Measurements from ENCODE around the gene TCF7L1. TPM values are rescaled to one million over a fixed set of nuclear protein-coding genes. Genes with fewer than 3 reads are reported as not detected.
"Not testable (repeated sequence)": the region's sequence is repeated elsewhere in the genome, so short reads cannot be mapped to it uniquely, and the experiment has no call there.

TCF7L1 gene
- total and polyA plus RNA-seq, 9 of the 15 experiments (the other 6 are each of a cell fraction or from before 2014, with no cell fraction given), result 0.03 to 0.11 (median 0.07) TPM; not detected in 5

DNA sequence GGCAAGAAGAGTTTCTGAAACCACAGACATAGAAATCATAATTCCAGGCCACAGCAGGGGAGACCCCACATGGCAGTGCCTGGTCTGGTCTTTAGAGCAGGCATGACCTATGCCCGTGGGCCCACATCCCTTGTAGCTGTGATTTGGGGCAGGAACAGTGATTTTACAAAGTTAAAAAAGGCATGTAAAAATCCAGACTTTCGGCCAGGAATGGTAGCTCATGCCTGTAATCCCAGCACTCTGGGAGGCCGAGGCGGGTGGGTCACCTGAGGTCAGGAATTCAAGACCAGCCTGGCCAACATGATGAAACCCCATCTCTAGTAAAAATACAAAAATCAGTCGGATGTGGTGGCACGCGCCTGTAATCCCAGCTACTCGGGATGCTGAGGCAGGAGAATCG, 78.4 kb downstream of the TCF7L1 start:
- in situ Hi-C loops (cut with MboI); CTCF ChIA-PET (ENCODE audit: low intra/inter-chr PET ratio); H3K9me3 ChIP-seq (replicated peaks; ENCODE audit: control insufficient read depth, insufficient read depth, low read depth, low read length): not testable (repeated sequence)

DNA sequence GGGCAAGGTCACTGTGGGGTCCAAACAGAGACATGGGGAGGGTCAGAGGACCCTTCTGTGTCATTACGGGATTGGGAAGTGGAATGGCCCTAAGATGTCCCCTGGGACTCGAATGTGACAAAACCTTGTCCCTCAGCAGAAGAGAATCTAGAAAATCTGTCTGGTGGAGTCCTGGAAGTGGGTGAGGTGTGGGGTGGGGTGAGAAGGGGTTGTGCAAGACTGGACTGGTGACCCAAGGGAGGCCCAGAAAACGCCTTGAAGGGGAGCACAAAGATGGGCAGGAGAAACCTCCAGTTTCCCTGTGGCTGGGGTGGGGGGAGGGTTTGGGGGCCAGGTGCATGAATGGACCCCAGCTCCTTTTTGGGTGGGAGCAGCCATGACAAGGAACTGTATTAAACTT, 79.6 kb downstream of the TCF7L1 start:
- H4K20me1 ChIP-seq (replicated peaks; ENCODE audit: control insufficient read depth, insufficient read depth, low read length), result peaks cover 11% of the 10 kb centered on the region; the same call in 1 of the 2 replicates
- DNase-seq (ENCODE audit: extremely low read depth in 1 of 4, low spot score in 3 of 4) (no peak), FAIRE-seq (no peak), ATAC-seq (no peak)
- no TSS peak for BruUV-seq (replicated peaks)
- POLR2A ChIA-PET, result no interaction called here
- no peaks in the 10 kb centered on the region for H3K9me3 ChIP-seq (replicated peaks; ENCODE audit: control insufficient read depth, insufficient read depth, low read depth, low read length)
- no peak overlapping the region for H2AFZ ChIP-seq (ENCODE audit: low read depth, low read length)
- TF ChIP-seq NEUROD1 (IDR thresholded peaks at IDR 0.05; ENCODE audit: borderline replicate concordance, low read depth, low read length, partially characterized antibody) (no peak), JUND (IDR thresholded peaks at IDR 0.05; ENCODE audit: borderline replicate concordance, low read depth, low read length) (no peak), JUND (tag; IDR thresholded peaks at IDR 0.05; ENCODE audit: borderline replicate concordance, low read depth, low read length) (no peak)
- TF ChIP-seq, protein P1, sequence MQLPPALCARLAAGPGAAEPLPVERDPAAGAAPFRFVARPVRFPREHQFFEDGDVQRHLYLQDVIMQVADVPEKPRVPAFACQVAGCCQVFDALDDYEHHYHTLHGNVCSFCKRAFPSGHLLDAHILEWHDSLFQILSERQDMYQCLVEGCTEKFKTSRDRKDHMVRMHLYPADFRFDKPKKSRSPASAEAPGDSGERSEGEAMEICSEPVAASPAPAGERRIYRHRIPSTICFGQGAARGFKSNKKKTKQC (CRISPR knock-in tag; IDR thresholded peaks at IDR 0.05), result no peak
- peaks cover 47 to 81% of the 10 kb centered on the region in 2 experiments for H3K27me3 ChIP-seq (ENCODE audit: control insufficient read depth in 2 of 2, insufficient read depth in 2 of 2, low read length in 2 of 2)
- no peak overlapping the region for H3K9ac ChIP-seq (ENCODE audit: insufficient read depth in 1 of 2, low read depth in 2 of 2, low read length in 2 of 2)
- H3K4me2 ChIP-seq (ENCODE audit: insufficient read depth, low read length), result no peak overlapping the region
- H3K4me3 ChIP-seq, result no peak overlapping the region
- no peaks in the 10 kb centered on the region for H3K9me1 ChIP-seq (ENCODE audit: control insufficient read depth, insufficient read depth, low read length)
- in situ Hi-C loops (cut with MboI), result no loop called here
- no peaks in the 10 kb centered on the region for H3K4me1 ChIP-seq (replicated peaks in 1 of 2; ENCODE audit: control insufficient read depth in 2 of 2, insufficient read depth in 2 of 2, low read length in 2 of 2)
- no peak overlapping the region for H3K27ac ChIP-seq (ENCODE audit: extremely low read depth, low read depth, low read length)
- CTCF ChIA-PET (ENCODE audit: low intra/inter-chr PET ratio), result no interaction called here
- H3K79me2 ChIP-seq (ENCODE audit: control insufficient read depth, insufficient read depth, low read length), result no peaks in the 10 kb centered on the region
- 0% methylated on average over 3 of the region's 3 CpGs for WGBS (ENCODE audit: insufficient coverage, low coverage, missing lambda C conversion rate)
- no peaks in the 10 kb centered on the region for H3K36me3 ChIP-seq (ENCODE audit: control insufficient read depth, insufficient read depth, low read length)
- intact Hi-C loops (cut with micrococcal nuclease), result no loop called here

More for the DNA sequence above, 78.4 kb downstream of the TCF7L1 start:
- H3K4me1 ChIP-seq (replicated peaks in 1 of 2; ENCODE audit: control insufficient read depth in 2 of 2, insufficient read depth in 2 of 2, low read length in 2 of 2); ATAC-seq; H3K9ac ChIP-seq (ENCODE audit: insufficient read depth in 1 of 2, low read depth in 2 of 2, low read length in 2 of 2); intact Hi-C loops (cut with micrococcal nuclease); H3K4me2 ChIP-seq (ENCODE audit: insufficient read depth, low read length); H3K9me1 ChIP-seq (ENCODE audit: control insufficient read depth, insufficient read depth, low read length); H3K79me2 ChIP-seq (ENCODE audit: control insufficient read depth, insufficient read depth, low read length); FAIRE-seq; H3K36me3 ChIP-seq (ENCODE audit: control insufficient read depth, insufficient read depth, low read length); H3K4me3 ChIP-seq; BruUV-seq (replicated peaks); H3K27ac ChIP-seq (ENCODE audit: extremely low read depth, low read depth, low read length); H4K20me1 ChIP-seq (replicated peaks; ENCODE audit: control insufficient read depth, insufficient read depth, low read length); DNase-seq (ENCODE audit: extremely low read depth in 1 of 4, low spot score in 3 of 4); H2AFZ ChIP-seq (ENCODE audit: low read depth, low read length): not testable (repeated sequence)
- H3K27me3 ChIP-seq (ENCODE audit: control insufficient read depth in 2 of 2, insufficient read depth in 2 of 2, low read length in 2 of 2), result peaks cover 38 to 79% of the 10 kb centered on the region in 2 experiments
- WGBS (ENCODE audit: insufficient coverage, low coverage, missing lambda C conversion rate), result 3% methylated on average over 9 of the region's 9 CpGs
- POLR2A ChIA-PET, result interaction anchor here (1.4 kb wide), 1 partner anchor 9 kb away, joined by 3 read pairs; no protein-coding TSS in a partner anchor

Measured in K562 (cell line).